ENCODE measurements around the gene KDM3A.

Gene KDM3A

GRCh38 chr2:86433137-86433536 lies 8.0 kb upstream of the KDM3A start:
- DNase-seq, result peak; percentile 55 to 57

GRCh38 chr2:86434290-86434689 lies 6.9 kb upstream of the KDM3A start:
- DNase-seq, result no peak

- DNase-seq, result no peak
Measured at GRCh38 chr2:86435531-86435930, 5.6 kb upstream of the KDM3A start.

GRCh38 chr2:86436328-86436727 lies 4.8 kb upstream of the KDM3A start:
- DNase-seq, result no peak

GRCh38 chr2:86439879-86440630 lies 1.1 kb upstream of the KDM3A start:
- DNase-seq, result no peak

- DNase-seq, result no peak
Measured at GRCh38 chr2:86441392-86441881, 266 bp downstream of the KDM3A start.

- DNase-seq, result peak; percentile 40 to 46
Measured at GRCh38 chr2:86441882-86442641, 891 bp downstream of the KDM3A start.

GRCh38 chr2:86442642-86443005 lies 1.5 kb downstream of the KDM3A start:
- peak; percentile 87 to 89 for DNase-seq

- peak; percentile 72 to 76 for DNase-seq
Measured at GRCh38 chr2:86443631-86444350, 2.6 kb downstream of the KDM3A start.

- DNase-seq, result no peak
Measured at GRCh38 chr2:86445436-86445835, 4.3 kb downstream of the KDM3A start.

- no peak for DNase-seq
Measured at GRCh38 chr2:86446060-86446459, 4.9 kb downstream of the KDM3A start.

GRCh38 chr2:86453836-86454235 lies 12.7 kb downstream of the KDM3A start:
- no peak for DNase-seq

- no peak for DNase-seq
Measured at GRCh38 chr2:86454238-86454637, 13.1 kb downstream of the KDM3A start.

- no peak for DNase-seq
Measured at GRCh38 chr2:86455181-86455580, 14.0 kb downstream of the KDM3A start.

GRCh38 chr2:86461042-86461743 lies 20.0 kb downstream of the KDM3A start:
- no peak for DNase-seq

- DNase-seq, result peak; percentile 22 to 48
Measured at GRCh38 chr2:86464652-86465051, 23.5 kb downstream of the KDM3A start.

GRCh38 chr2:86466306-86466705 lies 25.1 kb downstream of the KDM3A start:
- DNase-seq, result no peak

GRCh38 chr2:86468162-86469033 lies 27.2 kb downstream of the KDM3A start:
- DNase-seq, result no peak

GRCh38 chr2:86470890-86471289 lies 29.7 kb downstream of the KDM3A start:
- no peak for DNase-seq

- DNase-seq, result no peak
Measured at GRCh38 chr2:86471637-86472036, 30.5 kb downstream of the KDM3A start.

- no peak for DNase-seq
Measured at GRCh38 chr2:86476092-86476491, 34.9 kb downstream of the KDM3A start.

- DNase-seq, result no peak
Measured at GRCh38 chr2:86476918-86477317, 35.7 kb downstream of the KDM3A start.
